Measurements from ENCODE around the gene TP73.

TP73 gene

GRCh38 chr1:3708791-3709190, 56.5 kb downstream of the TP73 start:
- DNase-seq (ENCODE audit: low spot score), result no peak

- no peak for DNase-seq (ENCODE audit: low spot score)
These were observed 57.9 kb downstream of the TP73 start for GRCh38 chr1:3710251-3710650.

GRCh38 chr1:3711381-3711779, 59.1 kb downstream of the TP73 start:
- no peak for DNase-seq (ENCODE audit: low spot score)

GRCh38 chr1:3711780-3712451, 59.6 kb downstream of the TP73 start:
- no peak for DNase-seq (ENCODE audit: low spot score)

- no peak for DNase-seq (ENCODE audit: low spot score)
These were observed 60.5 kb downstream of the TP73 start for GRCh38 chr1:3712573-3713535.

- no peak for DNase-seq (ENCODE audit: low spot score)
These were observed 61.5 kb downstream of the TP73 start for GRCh38 chr1:3713840-3714239.

- DNase-seq (ENCODE audit: low spot score), result no peak
These were observed 62.0 kb downstream of the TP73 start for GRCh38 chr1:3714284-3714741.

- DNase-seq (ENCODE audit: low spot score), result no peak
These were observed 62.5 kb downstream of the TP73 start for GRCh38 chr1:3714814-3715213.

- DNase-seq (ENCODE audit: low spot score), result no peak
These were observed 64.0 kb downstream of the TP73 start for GRCh38 chr1:3716351-3716750.

- DNase-seq (ENCODE audit: low spot score), result no peak
These were observed 64.9 kb downstream of the TP73 start for GRCh38 chr1:3717041-3717714.

- DNase-seq (ENCODE audit: low spot score), result peak; percentile 81
These were observed 65.6 kb downstream of the TP73 start for GRCh38 chr1:3717715-3718601.

GRCh38 chr1:3718764-3719163, 66.4 kb downstream of the TP73 start:
- no peak for DNase-seq (ENCODE audit: low spot score)

- DNase-seq (ENCODE audit: low spot score), result no peak
These were observed 69.7 kb downstream of the TP73 start for GRCh38 chr1:3721955-3722465.

GRCh38 chr1:3722846-3723245, 70.5 kb downstream of the TP73 start:
- DNase-seq (ENCODE audit: low spot score), result no peak

GRCh38 chr1:3724416-3725030, 72.2 kb downstream of the TP73 start:
- DNase-seq (ENCODE audit: low spot score), result peak; percentile 91

GRCh38 chr1:3725366-3725765, 73.0 kb downstream of the TP73 start:
- no peak for DNase-seq (ENCODE audit: low spot score)

- DNase-seq (ENCODE audit: low spot score), result peak; percentile 92
These were observed 74.9 kb downstream of the TP73 start for GRCh38 chr1:3727042-3727824.

- no peak for DNase-seq (ENCODE audit: low spot score)
These were observed 75.8 kb downstream of the TP73 start for GRCh38 chr1:3727825-3728776.

Data from HuH-7 (cell line).